ENCODE data around the gene ACSF3. TPM values are rescaled to one million over a fixed set of nuclear protein-coding genes. Genes with fewer than 3 reads are reported as not detected.

The ACSF3 gene
- total RNA-seq, 4 donors from 2014 or later = 26.1 to 55.1 (median 32.5) TPM

DNA sequence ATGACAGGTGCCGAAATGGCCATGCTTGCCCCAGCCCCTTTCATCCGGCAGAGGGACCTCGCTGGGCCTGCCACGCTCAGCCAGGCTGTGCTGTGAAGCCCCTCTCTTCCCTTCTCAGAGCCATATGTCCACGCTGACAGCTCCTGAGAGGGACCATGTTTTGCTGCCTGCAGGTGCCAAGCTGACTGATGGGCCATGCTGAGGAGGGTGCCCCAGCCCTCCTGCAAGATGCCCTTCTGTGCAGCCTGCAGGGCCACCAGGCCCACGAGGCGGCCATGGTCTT, 44.8 kb downstream of the ACSF3 start:
- Histone ChIP-seq H3K4me1 (no peaks in the 10 kb centered on the region), H3K27me3 (no peaks in the 10 kb centered on the region), H3K9me3 (no peaks in the 10 kb centered on the region), H3K36me3 (peaks cover 75% of the 10 kb centered on the region), H3K4me3 (no peak overlapping the region), H3K27ac (no peak overlapping the region)
- 94% methylated on average over 6 of the region's 7 CpGs for WGBS
- no peak for DNase-seq (ENCODE audit: low spot score in 2 of 2)
- TF ChIP-seq, protein P1, sequence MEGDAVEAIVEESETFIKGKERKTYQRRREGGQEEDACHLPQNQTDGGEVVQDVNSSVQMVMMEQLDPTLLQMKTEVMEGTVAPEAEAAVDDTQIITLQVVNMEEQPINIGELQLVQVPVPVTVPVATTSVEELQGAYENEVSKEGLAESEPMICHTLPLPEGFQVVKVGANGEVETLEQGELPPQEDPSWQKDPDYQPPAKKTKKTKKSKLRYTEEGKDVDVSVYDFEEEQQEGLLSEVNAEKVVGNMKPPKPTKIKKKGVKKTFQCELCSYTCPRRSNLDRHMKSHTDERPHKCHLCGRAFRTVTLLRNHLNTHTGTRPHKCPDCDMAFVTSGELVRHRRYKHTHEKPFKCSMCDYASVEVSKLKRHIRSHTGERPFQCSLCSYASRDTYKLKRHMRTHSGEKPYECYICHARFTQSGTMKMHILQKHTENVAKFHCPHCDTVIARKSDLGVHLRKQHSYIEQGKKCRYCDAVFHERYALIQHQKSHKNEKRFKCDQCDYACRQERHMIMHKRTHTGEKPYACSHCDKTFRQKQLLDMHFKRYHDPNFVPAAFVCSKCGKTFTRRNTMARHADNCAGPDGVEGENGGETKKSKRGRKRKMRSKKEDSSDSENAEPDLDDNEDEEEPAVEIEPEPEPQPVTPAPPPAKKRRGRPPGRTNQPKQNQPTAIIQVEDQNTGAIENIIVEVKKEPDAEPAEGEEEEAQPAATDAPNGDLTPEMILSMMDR (IDR thresholded peaks at IDR 0.05) = no peak
- TF ChIP-seq EP300 (IDR thresholded peaks at IDR 0.05) (no peak), POLR2AphosphoS5 (IDR thresholded peaks at IDR 0.05) (no peak), POLR2A (IDR thresholded peaks at IDR 0.05) (no peak)

DNA sequence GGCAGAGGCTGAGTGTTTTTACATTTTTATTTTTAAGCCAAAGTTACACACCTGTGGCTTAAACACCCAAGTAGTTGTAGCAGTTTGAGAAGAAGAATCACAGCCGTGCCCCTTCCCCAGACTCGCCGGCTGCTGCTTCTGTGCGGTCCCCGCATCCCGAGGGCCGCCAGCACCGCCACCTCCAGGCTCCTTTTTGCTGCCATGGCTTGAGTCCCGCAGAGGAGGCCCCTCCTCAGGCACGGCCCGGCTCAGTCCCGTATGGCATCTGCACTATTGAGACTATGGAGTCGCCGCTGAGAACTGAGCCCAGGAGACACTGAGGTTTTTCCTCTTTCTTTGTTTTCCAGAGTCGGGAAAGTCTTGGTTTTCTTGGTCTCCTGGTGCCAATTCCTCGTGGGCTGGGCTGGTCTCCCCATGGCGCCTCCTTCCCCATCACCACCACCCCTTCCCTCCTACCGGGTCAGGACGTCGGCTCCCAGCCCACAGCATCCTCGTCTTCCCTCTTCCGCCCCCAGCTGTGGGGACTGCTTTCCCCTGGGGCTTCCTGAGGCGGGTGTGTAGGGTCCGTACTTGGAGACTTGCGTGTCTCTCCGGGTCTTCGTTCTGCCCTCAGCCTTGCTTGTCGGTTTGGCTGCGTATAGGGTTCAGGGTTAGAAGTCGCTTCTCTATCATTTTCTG, 45.3 kb downstream of the ACSF3 start:
- 92% methylated on average over 30 of the region's 30 CpGs for WGBS
- H3K36me3 ChIP-seq = peaks cover 75% of the 10 kb centered on the region

DNA sequence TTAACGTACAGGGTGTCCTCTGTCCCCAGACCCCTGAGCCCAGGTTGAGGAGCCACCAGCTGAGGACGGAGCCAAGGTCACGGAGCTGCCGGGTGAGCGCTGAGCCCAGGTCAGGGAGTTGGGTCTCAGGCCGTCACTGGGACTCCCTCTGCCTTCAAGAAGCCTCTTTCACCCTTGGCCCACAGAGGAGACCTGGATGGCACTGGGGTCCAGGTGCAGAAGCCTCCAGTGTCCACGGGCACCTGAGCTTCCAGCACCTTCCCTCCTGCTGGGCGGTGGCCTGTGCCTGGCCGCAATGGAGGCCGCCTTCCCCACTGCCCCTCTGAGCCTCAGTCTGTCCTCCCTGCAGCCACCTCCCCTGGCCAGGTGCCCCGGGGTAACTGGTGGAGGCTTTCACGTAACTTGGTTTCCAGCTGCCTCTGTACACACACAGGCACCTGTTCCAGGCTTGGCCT, 46.3 kb downstream of the ACSF3 start:
- peaks cover 74% of the 10 kb centered on the region for H3K36me3 ChIP-seq
- DNase-seq (ENCODE audit: low spot score in 2 of 2) = no peak
- H3K9me3 ChIP-seq = no peaks in the 10 kb centered on the region
- 100% methylated on average over 9 of the region's 12 CpGs for WGBS
- H3K4me3 ChIP-seq = no peak overlapping the region
- H3K27ac ChIP-seq = no peak overlapping the region
- TF ChIP-seq POLR2A (IDR thresholded peaks at IDR 0.05) = no peak
- TF ChIP-seq POLR2AphosphoS5 (IDR thresholded peaks at IDR 0.05) = no peak
- TF ChIP-seq, protein P1 (IDR thresholded peaks at IDR 0.05) = no peak
- no peak for TF ChIP-seq EP300 (IDR thresholded peaks at IDR 0.05)
- H3K4me1 ChIP-seq = no peaks in the 10 kb centered on the region
- H3K27me3 ChIP-seq = no peaks in the 10 kb centered on the region

More for the DNA sequence above, 45.3 kb downstream of the ACSF3 start:
- H3K4me1 ChIP-seq = no peaks in the 10 kb centered on the region
- DNase-seq (ENCODE audit: low spot score in 2 of 2) = no peak
- no peak overlapping the region for H3K27ac ChIP-seq
- TF ChIP-seq POLR2AphosphoS5 (IDR thresholded peaks at IDR 0.05) = no peak
- no peak for TF ChIP-seq POLR2A (IDR thresholded peaks at IDR 0.05)
- TF ChIP-seq, protein P1 (IDR thresholded peaks at IDR 0.05) = no peak
- no peak overlapping the region for H3K4me3 ChIP-seq
- no peaks in the 10 kb centered on the region for H3K9me3 ChIP-seq
- no peaks in the 10 kb centered on the region for H3K27me3 ChIP-seq

DNA sequence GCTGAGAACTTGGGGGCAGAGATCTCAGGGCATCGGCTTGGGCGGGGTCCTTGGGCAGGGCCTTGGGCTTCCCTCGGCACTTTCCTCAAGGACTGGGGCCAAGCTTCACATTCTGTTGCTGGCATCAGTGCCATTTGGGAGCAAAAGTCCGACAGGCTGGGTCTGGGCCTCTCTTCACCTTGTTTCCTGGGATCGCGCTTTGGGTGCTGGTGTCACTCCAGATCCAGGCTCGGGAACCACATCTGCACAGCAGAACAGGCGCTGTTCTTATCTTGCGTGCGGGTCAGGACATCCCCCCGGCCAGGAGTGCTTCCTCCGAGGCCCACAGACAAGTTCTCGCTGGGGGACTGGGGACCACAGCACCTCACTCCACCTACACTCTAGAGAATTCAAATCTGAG, 46.7 kb downstream of the ACSF3 start:
- no peak overlapping the region for H3K4me3 ChIP-seq
- no peaks in the 10 kb centered on the region for H3K27me3 ChIP-seq
- no peak for DNase-seq (ENCODE audit: low spot score in 2 of 2)
- 89% methylated on average over 12 of the region's 13 CpGs for WGBS
- peaks cover 74% of the 10 kb centered on the region for H3K36me3 ChIP-seq
- no peak overlapping the region for H3K27ac ChIP-seq
- TF ChIP-seq, protein P1 (IDR thresholded peaks at IDR 0.05) = no peak
- no peak for TF ChIP-seq EP300 (IDR thresholded peaks at IDR 0.05)
- TF ChIP-seq POLR2A (IDR thresholded peaks at IDR 0.05) = no peak
- TF ChIP-seq POLR2AphosphoS5 (IDR thresholded peaks at IDR 0.05) = no peak
- H3K9me3 ChIP-seq = no peaks in the 10 kb centered on the region
- H3K4me1 ChIP-seq = no peaks in the 10 kb centered on the region

DNA sequence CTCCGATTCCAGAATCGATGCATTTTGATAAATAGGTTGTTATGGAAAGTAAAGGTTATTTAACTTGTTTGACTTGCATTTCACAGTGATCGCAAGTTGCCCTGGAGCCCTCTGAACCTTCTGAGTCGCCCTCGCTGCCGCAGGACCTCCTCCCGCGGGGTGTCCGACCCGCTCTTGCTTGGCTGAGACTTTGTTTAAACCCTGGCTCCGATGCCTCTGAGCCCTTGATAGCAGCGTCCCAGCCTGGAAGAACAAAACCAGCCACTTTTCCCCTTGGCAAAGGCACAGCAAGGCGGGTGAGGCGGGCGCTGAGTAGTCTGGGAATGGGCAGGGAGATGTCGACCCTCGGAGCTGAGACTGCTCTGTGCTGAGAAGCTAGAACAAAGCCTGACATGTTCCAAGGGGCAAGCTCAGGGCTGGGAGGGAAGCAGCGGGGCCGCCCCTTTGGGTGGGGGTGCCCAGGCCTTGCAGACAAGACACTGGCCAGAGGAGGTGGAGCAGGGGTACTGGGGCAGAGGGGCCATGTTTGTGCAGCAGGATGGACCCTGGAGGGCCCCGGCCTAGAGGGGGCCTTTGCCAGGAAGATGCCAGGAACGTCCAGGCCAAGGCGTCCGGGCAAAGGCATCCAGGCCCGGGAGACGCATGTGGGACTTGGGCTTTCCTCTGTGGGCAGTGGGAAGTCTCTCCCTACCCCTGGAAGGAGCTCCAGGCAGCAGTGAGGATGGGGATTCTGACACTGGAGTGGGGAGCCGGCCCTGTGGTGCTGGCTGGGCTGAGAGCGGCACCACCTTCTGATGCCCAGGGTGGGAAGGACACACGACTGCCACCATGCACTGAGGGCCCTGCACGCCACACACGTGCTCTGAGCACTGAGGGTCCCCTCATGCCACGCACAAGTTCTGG, 47.6 kb downstream of the ACSF3 start:
- 91% methylated on average over 23 of the region's 31 CpGs for WGBS
- Histone ChIP-seq H3K4me3 (no peak overlapping the region), H3K27ac (no peak overlapping the region), H3K36me3 (peaks cover 78% of the 10 kb centered on the region), H3K9me3 (no peaks in the 10 kb centered on the region), H3K4me1 (no peaks in the 10 kb centered on the region), H3K27me3 (no peaks in the 10 kb centered on the region)
- no peak for DNase-seq (ENCODE audit: low spot score in 2 of 2)
- TF ChIP-seq POLR2AphosphoS5 (IDR thresholded peaks at IDR 0.05) = no peak
